NCI-H1436 treated with DMSO at 0.1 percent for 48 hours (cell line): ENCODE results near the gene ELP5.

Source experiments
- DNase-seq: peaks from one replicate; lab custom pipeline; 2025; lab: John Stamatoyannopoulos, UW

The ELP5 gene

DNA sequence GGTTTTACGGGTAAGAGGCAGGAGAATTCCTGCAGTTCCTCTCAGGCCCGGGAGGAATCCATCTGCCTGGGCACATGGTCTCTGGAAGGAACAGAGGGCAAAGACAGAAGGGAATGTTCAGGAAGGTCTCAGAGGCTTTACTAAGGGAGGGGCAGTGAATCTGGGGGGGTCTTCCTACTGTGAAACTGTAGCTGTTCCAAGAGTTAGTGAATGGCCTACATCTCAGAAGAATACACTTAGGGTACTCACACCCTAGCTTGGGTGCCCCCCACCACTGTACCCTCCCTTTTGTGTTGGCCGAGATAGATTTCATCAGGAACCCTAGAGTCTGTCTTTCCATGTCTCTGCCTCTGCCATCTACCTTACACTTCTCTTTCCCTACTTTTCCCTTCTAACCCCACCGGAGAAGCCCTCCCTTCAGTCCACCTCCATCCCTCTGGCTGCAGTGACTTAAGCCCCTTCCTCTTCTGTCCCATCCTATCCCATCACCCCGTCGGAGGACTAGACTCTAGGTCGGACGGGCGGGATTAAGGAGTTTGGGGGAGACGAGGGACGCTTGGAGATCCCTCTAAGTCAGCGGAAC, 32.7 kb upstream of the ELP5 start:
- no peak for DNase-seq

DNA sequence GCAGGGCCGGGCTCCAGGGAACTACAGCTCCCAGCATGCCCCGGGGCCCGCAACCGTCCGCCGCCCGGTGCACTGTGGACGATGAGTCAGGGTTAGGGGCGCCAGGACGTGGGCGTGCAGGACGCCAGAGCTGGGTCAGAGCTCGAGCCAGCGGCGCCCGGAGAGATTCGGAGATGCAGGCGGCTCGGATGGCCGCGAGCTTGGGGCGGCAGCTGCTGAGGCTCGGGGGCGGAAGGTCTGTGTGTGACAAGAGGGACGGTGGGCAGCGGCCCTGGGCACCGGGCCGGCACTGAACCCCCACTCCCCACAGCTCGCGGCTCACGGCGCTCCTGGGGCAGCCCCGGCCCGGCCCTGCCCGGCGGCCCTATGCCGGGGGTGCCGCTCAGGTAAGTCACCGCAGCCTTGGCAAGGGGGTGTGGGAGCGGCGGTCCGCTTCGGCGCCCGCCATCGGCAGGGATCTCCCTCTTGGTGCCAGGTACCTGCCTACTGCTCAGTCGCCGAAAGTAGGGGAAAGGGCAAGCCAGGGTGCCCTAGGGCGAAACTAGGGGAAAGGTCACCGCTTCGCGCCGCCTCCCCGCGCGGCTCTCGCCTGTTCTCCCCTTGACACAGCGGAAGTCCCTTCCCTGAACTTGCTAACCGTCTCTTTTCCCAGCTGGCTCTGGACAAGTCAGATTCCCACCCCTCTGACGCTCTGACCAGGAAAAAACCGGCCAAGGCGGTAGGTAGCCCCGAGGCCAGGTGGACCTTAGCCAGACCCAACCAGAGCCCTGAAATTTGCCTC, 32.0 kb upstream of the ELP5 start, which contains the start of the genes ACADVL and DLG4:
Gene ACADVL, plus strand, starts transcription at position 127 of the 781 bp plus-strand sequence. Its CDS starts 47 bp downstream, at position 174.
Gene DLG4, minus strand, starts transcription at position 25 of the 781 bp plus-strand sequence.
- DNase-seq: peak; percentile 38

DNA sequence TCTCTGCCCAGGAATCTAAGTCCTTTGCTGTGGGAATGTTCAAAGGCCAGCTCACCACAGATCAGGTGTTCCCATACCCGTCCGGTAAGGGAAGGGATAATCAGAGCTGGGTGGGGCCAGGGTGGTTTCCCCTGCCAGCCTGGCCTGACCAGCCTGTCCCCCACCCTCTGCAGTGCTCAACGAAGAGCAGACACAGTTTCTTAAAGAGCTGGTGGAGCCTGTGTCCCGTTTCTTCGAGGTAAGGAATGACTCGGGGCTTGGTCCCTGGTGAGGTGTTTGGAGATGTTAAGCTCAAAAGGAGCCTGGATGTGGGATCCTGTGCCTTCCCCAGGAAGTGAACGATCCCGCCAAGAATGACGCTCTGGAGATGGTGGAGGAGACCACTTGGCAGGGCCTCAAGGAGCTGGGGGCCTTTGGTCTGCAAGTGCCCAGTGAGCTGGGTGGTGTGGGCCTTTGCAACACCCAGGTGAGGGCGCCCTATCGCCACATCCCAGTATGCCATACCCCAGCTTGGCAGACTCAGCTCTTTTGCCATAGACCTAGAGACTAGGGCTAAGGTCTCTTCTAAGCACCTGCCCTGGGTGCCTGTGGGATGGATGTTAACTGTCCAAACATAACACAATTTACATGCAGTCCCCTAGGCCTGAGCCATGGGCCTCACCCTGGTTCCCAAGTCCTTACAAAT, 31.3 kb upstream of the ELP5 start:
- DNase-seq: no peak

DNA sequence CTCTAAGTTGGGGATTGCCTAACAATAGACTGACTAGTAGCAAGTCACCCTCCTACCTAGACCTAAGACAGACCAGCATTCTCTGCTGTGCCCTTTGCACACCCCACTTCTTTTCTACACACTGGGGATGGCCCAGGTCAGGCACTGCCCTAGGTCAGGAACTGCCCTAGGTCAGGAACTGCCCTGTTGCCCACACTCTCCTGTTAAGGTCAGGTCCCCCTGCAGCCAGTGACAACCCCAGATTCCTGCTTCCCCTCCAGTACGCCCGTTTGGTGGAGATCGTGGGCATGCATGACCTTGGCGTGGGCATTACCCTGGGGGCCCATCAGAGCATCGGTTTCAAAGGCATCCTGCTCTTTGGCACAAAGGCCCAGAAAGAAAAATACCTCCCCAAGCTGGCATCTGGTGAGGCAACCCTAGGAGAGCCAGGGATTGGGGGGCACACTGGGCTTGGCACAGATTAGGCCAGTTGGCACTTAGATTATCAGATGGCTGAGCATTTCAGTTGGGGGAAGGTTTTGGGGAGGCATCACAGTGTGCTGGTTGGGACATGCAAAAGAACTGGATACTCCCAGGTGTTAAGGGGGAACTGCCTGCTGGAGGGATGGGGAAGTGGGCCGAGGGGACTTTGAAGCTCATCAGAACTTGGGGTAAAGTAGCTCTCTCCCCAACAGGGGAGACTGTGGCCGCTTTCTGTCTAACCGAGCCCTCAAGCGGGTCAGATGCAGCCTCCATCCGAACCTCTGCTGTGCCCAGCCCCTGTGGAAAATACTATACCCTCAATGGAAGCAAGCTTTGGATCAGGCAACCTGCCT, 30.5 kb upstream of the ELP5 start:
- no peak for DNase-seq

DNA sequence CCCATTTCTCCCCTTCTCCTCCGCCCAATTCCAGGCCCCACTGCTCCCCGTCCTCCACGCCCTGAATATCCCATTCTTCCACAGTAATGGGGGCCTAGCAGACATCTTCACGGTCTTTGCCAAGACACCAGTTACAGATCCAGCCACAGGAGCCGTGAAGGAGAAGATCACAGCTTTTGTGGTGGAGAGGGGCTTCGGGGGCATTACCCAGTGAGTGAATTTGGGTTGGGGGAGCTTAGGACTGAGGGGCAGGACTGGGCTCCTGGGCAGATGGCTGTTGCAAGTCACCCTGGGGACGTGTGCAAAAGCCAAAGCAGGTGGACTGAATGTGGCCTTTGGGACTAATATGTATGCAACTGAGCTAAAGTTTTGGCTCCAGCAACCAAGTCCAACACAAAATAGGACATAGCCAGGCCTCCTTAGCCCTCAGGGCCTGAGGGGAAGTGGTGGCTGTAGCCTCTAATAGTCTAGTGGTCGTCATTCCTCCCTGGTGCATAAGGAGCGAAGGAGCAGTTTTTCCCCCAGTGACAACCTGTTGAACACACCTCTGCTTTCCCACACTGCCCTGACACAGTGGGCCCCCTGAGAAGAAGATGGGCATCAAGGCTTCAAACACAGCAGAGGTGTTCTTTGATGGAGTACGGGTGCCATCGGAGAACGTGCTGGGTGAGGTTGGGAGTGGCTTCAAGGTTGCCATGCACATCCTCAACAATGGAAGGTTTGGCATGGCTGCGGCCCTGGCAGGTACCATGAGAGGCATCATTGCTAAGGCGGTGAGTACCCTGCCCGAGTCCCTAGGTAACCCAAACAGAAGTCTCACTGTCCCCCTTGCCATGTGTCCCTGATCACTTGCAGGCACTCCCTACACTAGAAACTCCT, 29.7 kb upstream of the ELP5 start:
- no peak for DNase-seq

DNA sequence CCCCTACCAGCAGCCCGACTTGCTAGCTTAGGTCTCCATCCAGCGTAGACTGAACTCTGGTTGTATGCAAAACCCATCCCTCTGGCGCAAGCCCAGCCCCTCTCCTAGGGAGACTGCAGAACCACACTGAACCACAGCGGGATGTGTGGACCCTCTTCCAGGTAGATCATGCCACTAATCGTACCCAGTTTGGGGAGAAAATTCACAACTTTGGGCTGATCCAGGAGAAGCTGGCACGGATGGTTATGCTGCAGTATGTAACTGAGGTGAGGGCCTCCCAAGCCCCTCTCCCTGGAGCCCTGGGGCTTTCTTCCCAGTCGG, 29.1 kb upstream of the ELP5 start:
- no peak for DNase-seq

DNA sequence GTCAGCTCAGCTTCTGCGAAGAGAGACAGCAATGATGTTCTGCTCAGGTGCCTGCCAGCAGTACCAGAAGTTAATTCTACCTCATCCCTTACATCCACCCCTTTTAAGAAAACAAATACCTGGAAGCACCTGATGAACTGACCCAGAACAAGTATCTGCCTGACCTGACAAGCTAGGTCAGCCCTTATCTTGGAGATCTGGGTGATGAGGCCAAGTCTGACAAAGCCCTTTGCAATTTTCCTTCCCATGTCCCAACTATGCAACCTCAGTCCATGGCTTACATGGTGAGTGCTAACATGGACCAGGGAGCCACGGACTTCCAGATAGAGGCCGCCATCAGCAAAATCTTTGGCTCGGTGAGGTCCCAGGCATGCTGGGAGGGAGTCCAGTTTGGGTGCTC, 28.6 kb upstream of the ELP5 start:
- DNase-seq: no peak

DNA sequence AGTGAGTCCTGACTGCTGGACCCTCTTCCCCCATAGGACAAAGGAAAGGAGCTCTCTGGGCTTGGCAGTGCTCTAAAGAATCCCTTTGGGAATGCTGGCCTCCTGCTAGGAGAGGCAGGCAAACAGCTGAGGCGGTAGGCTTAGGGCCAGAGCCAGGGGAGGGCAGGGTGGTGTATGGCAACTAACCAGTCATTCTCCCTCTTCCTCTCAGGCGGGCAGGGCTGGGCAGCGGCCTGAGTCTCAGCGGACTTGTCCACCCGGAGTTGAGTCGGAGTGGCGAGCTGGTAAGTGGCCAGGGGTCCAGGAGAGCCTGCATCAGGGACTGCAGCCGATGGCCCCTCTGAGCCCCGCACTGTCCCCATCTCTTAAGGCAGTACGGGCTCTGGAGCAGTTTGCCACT, 27.9 kb upstream of the ELP5 start:
- DNase-seq: no peak

DNA sequence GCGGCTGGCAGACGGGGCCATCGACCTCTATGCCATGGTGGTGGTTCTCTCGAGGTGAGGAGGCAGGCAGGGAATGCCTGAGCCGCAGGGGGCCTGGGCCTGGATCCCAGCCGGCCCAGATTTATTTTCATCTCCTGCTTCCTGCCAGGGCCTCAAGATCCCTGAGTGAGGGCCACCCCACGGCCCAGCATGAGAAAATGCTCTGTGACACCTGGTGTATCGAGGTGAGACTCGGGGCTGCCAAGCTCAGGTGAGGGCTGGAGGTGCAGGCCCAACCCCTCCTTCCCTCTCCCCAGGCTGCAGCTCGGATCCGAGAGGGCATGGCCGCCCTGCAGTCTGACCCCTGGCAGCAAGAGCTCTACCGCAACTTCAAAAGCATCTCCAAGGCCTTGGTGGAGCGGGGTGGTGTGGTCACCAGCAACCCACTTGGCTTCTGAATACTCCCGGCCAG, 27.3 kb upstream of the ELP5 start:
- no peak for DNase-seq

DNA sequence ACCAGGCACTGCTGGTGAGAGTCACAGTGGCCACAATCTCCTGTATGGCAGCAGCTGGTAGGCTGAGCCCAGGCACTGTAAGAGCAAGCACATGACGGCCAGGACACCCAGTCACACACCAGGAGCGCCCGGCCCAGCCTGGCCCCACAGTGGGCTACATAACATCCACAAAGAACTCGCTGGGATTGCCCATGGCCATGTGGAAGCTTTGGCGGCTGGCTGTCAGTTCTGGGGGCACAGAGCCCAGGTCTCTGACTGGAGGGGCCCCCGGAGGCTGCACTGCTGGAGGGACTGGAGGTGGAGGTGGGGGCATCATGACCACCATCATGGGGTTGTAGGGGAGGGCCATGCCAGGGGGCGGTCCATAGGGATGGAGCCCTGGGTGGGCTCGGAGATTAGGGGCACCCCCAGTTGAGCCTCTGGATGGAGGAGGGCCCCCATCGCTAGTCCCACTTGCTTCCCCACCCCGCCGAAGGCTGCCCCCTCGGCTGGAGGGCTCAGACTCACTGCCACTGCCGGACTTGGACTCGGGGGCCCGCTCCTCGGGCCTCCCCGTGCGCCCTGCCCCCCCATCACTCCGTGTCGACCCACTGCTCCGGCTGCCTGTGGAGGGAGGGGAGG, 26.2 kb upstream of the ELP5 start:
- no peak for DNase-seq

DNA sequence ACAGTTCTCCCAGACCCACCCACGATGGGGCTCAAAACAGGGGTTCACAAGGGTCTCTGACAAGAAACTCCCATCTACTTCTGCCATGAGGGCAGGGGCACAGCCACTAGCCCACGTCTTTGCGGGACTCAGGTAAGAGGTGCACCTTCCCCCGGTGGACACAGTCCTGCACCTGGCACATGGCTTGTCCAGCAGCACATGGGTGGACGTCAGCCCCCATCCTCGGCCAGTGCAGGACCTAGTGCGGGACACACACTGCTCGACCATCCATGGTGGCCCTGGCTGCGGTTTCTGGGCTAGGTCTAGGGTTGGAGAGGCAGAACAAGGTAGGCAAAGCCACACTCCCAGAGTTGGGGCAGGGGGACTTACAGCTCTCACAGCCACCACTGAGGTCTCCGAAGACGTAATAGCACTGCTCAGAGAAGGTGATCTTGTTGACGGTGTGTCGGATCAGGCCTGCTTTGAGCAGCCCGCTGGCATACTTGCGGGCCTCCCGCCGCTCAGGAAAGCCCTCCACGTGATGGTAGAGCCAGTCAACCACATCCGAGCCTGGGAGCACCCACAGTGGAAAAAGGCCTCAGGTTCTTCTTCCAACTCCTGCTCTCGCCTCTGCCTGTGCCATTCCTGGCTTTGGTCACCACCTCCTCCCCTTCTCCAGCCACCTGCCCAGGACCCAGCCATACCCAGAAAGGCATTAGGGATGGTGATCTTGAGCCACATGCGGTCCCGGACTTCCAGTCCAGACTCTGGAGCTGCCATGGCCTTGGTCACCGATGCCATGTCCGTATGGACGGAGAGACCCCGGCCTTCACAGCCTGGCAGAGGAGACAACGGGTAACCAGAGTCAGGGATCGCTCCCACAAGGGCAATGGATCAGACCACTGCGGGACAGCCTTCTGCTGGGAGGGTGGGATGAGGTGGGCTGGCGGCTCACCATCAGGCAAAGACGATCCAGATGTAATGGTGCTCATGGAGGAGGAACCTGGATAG, 25.0 kb upstream of the ELP5 start:
- no peak for DNase-seq

DNA sequence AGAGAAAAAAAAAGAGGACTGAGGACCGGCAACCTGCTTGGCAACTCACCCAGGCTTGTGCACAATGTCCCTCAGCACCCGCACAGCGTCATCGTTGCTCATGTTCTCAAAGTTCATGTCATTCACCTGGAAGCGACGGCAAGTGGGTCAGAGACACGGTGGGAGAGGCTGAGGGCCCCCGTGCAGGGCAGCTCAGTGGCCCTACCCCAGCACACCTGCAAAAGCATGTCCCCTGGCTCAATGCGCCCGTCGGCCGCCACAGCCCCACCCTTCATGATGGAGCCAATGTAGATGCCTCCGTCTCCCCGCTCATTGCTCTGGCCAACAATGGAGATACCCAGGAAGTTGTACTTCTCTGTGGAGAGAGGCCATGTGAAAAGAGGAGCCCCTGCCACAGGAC, 23.1 kb upstream of the ELP5 start:
- DNase-seq: no peak

DNA sequence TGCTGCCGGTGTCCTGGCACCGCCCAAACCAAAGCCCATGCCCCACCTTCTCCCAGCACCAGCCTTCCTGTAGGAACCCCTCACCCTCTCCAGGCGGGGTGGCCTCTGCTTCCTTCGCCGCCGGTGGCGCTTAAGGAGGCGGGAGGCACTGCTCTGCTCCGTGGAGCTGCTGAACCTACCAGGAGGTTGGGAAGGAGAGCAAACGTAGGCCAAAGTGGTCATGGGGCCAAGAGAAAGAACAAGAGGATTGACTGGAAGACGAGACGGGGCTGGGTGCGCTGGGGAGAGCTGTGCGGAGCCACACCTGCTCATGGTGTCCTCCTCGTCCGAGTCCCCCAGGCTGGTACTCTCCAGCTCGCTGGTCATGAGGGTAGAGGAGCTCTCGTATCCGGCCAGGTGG, 22.5 kb upstream of the ELP5 start:
- no peak for DNase-seq

DNA sequence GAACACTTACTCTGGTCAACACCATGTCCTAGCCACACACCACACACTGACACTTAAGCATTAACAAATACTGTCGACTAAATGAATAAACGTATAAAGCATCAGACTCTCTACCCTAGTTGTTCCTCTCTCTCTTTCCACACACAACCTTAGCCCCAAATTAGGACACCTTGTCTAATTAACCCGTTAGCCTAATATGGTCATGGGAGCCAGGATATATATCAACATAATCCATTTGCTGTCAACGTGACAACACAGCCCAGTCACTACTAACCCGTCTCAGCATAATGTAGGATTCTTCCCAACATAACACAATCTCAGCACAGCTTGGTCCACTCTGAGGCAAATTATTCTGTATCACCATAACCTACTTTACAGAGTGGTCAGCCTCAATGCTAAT, 19.9 kb upstream of the ELP5 start:
- no peak for DNase-seq

DNA sequence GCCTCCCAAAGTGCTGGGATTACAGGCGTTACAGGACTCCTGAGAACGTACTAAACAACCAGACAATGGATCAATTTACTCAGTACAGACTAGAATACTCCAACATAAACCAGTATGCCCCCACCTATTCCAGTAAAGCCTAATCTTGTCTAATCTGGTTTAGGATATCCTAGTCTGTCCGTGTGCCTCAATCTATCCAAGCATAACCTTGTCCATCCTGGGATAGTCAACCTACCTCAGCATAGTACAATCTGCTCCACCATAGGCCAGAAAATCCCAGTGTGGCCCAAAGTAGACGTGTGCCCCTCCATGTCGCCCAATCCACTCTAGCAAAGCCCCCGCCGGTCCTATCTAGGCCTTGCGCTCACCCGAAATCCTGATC, 18.3 kb upstream of the ELP5 start:
- no peak for DNase-seq

DNA sequence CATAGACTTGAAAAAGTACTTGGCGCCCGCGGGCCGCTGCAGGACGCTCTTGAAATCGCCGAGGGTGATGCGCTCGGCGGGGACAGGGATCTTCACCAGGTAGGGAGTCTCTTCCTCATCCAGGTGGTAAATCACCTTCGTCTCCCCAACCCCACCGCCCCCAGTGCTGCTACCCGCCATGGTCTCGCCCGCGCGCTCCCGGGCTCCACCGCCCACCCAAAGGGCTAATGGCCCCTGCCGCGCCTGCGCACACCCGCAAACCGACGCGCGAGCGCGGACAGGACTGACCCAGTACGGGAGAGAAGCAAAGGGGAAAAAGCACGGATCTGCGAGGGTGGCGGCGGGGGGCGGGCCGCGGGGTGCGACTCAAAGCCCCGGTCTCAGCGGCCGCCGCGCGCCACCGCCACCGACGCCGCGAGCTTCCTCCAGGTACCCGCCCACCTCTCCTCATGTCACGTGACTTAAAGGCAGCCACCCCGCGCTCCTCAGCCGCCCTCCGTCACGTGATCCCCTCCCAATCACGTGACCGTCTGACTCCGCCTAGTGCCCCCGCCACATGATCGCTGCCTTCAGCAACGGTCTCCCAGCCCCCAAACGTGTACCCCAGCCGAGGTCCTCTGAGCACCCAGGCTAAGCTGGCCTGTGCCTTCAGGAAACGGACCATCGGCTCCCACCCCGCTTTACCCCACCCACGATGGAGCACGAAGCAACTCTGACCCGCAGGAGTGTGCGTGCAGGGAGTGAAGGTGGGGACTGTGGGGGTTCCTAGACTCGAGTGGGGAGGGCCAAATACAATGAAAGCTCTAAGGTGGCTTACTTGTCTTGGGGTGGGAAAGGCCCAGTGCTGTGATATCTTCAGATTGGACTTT, 17.7 kb upstream of the ELP5 start, which contains the start of gene DVL2:
Gene DVL2, minus strand, starts transcription at position 435 of the 869 bp plus-strand sequence. Its CDS starts 255 bp downstream, at position 180.
- peak; percentile 59 for DNase-seq

DNA sequence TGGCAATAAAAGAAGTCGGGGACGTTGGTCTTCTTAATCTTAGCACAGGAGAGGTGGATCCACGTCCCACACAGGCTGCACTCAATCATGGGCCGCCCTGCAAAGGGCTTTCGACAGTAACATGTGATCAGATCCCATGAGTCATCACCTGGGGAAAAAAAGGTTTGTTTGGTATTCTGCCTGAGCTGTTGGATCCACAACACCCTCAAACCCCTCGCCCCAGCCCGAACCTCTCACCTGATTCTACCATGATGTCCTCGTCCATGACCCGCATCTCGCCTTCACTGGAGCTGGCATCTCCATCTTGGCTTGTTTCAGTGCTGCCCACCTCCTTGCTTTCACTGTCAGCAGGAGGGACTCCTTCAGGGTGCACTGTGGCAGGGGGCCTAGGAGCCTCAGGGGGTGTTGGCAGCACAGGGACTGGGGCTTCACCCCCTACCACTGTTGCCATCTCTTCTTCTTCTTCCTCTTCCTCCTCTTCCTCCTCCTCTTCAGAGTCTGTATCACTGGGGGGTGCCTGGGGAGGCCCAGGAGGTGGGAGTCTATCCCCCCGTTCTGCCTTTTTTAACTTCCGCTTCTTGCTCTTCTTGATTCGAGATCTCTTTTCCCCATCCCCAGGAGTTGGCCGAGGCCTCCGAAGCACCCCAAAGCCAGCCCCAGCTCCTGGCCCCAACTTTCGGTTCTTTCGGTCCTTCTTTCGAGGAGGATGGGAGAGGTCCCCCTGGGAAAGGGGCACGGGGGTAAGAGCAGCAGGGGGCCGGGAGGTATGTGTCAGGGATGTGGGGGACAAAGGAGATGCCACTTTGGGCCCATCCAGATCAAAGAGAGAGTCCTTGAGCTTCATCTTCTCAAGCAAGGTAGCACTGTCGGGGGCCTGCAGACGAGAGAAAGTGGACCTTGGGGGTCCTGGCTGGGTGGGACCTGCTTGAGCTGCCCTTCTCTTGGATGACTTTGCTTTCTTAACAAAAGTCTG, 16.0 kb upstream of the ELP5 start:
- no peak for DNase-seq
